SH-SY5Y (cell line): ENCODE measurements around the gene SLC34A1.

Source experiments
- GATA2 ChIP-seq: IDR thresholded peaks from 2 replicates; pipeline ENCODE4 v1.6.1; 2011; ENCODE audit warnings: mild to moderate bottlenecking, low read depth, low read length
- GATA3 ChIP-seq: IDR thresholded peaks from 2 replicates; pipeline ENCODE4 v1.6.1; 2011; ENCODE audit warnings: low read depth, mild to moderate bottlenecking, low read length, moderate library complexity

- TF ChIP-seq GATA3 (no peak), GATA2 (no peak)
Measured at GRCh38 chr5:177343777-177344176, 40.5 kb upstream of the SLC34A1 start.
